Measurements from ENCODE around the gene DTD1.

Gene DTD1

GRCh38 chr20:18738888-18739287, 151.0 kb downstream of the DTD1 start:
- Histone ChIP-seq H3K14ac (ENCODE audit: low read length) (no peak overlapping the region), H2BK15ac (ENCODE audit: low read length) (no peak overlapping the region), H2BK5ac (ENCODE audit: low read length) (no peak overlapping the region), H3K9me3 (replicated peaks in 1 of 2; ENCODE audit: control insufficient read depth in 2 of 2, insufficient read depth in 1 of 2, low read depth in 1 of 2, low read length in 2 of 2) (no peaks in the 10 kb centered on the region), H3K36me3 (replicated peaks in 1 of 2; ENCODE audit: control insufficient read depth in 2 of 2, insufficient read depth in 2 of 2, low read length in 2 of 2) (no peaks in the 10 kb centered on the region), H2AFZ (ENCODE audit: low read length) (no peak overlapping the region), H3K9ac (ENCODE audit: low read depth, low read length, poor library complexity) (no peak overlapping the region), H4K8ac (ENCODE audit: low read depth, low read length) (no peak overlapping the region), H3K27ac (replicated peaks; ENCODE audit: low read length) (no peak overlapping the region), H3K27me3 (ENCODE audit: control insufficient read depth in 3 of 3, insufficient read depth in 3 of 3, low read depth in 1 of 3, low read length in 3 of 3) (no peaks in the 10 kb centered on the region), H4K91ac (ENCODE audit: low read depth, low read length, poor library complexity) (no peak overlapping the region), H3K23ac (ENCODE audit: low read depth, low read length, poor library complexity) (no peak overlapping the region), H3K4me3 (ENCODE audit: low read length in 2 of 2) (no peak overlapping the region), H3K4ac (ENCODE audit: low read length) (no peak overlapping the region), H2AK5ac (ENCODE audit: low read depth, low read length) (no peak overlapping the region), H2BK120ac (ENCODE audit: low read depth, low read length) (no peak overlapping the region), H3K4me1 (ENCODE audit: control insufficient read depth in 2 of 2, insufficient read depth in 1 of 2, low read depth in 1 of 2, low read length in 2 of 2) (peaks cover 2 to 7% of the 10 kb centered on the region in 2 donors), H2BK12ac (ENCODE audit: low read length) (no peak overlapping the region), H3K4me2 (ENCODE audit: insufficient read depth, low read length, poor library complexity, severe bottlenecking) (no peak overlapping the region), H3K79me1 (ENCODE audit: low read depth, low read length) (no peaks in the 10 kb centered on the region), H3K18ac (ENCODE audit: low read length) (no peak overlapping the region)
- WGBS, 2 donors (ENCODE audit: extremely low coverage in 2 of 2, insufficient read length in 2 of 2, insufficient replicate concordance in 1 of 2) = no CpG with 5 or more reads among the region's 2 CpGs
- no peak for DNase-seq (ENCODE audit: low spot score)

- Histone ChIP-seq H4K91ac (ENCODE audit: low read depth, low read length, poor library complexity) (no peak overlapping the region), H2BK15ac (ENCODE audit: low read length) (no peak overlapping the region), H3K4me1 (ENCODE audit: control insufficient read depth in 2 of 2, insufficient read depth in 1 of 2, low read depth in 1 of 2, low read length in 2 of 2) (peaks cover 2 to 7% of the 10 kb centered on the region in 2 donors), H3K14ac (ENCODE audit: low read length) (no peak overlapping the region), H2BK12ac (ENCODE audit: low read length) (no peak overlapping the region), H3K79me1 (ENCODE audit: low read depth, low read length) (no peaks in the 10 kb centered on the region), H4K8ac (ENCODE audit: low read depth, low read length) (no peak overlapping the region), H3K36me3 (replicated peaks in 1 of 2; ENCODE audit: control insufficient read depth in 2 of 2, insufficient read depth in 2 of 2, low read length in 2 of 2) (peaks cover 0 to 5% of the 10 kb centered on the region in 2 donors), H3K23ac (ENCODE audit: low read depth, low read length, poor library complexity) (no peak overlapping the region), H3K4me3 (ENCODE audit: low read length in 2 of 2) (no peak overlapping the region), H3K9ac (ENCODE audit: low read depth, low read length, poor library complexity) (no peak overlapping the region), H2BK120ac (ENCODE audit: low read depth, low read length) (no peak overlapping the region), H3K4me2 (ENCODE audit: insufficient read depth, low read length, poor library complexity, severe bottlenecking) (no peak overlapping the region), H3K4ac (ENCODE audit: low read length) (no peak overlapping the region), H2AFZ (ENCODE audit: low read length) (no peak overlapping the region), H2BK5ac (ENCODE audit: low read length) (no peak overlapping the region), H3K9me3 (replicated peaks in 1 of 2; ENCODE audit: control insufficient read depth in 2 of 2, insufficient read depth in 1 of 2, low read depth in 1 of 2, low read length in 2 of 2) (no peaks in the 10 kb centered on the region), H2AK5ac (ENCODE audit: low read depth, low read length) (no peak overlapping the region), H3K18ac (ENCODE audit: low read length) (no peak overlapping the region), H3K27ac (replicated peaks; ENCODE audit: low read length) (no peak overlapping the region), H3K27me3 (ENCODE audit: control insufficient read depth in 3 of 3, insufficient read depth in 3 of 3, low read depth in 1 of 3, low read length in 3 of 3) (no peaks in the 10 kb centered on the region)
- WGBS, 2 donors (ENCODE audit: extremely low coverage in 2 of 2, insufficient read length in 2 of 2, insufficient replicate concordance in 1 of 2) = no CpG with 5 or more reads among the region's 4 CpGs
- DNase-seq (ENCODE audit: low spot score) = peak; percentile 6
Observed at GRCh38 chr20:18739751-18740166, 151.9 kb downstream of the DTD1 start.

GRCh38 chr20:18740726-18741125, 152.9 kb downstream of the DTD1 start:
- Histone ChIP-seq H3K27ac (replicated peaks; ENCODE audit: low read length) (no peak overlapping the region), H2BK5ac (ENCODE audit: low read length) (no peak overlapping the region), H3K23ac (ENCODE audit: low read depth, low read length, poor library complexity) (no peak overlapping the region), H3K79me1 (ENCODE audit: low read depth, low read length) (no peaks in the 10 kb centered on the region), H3K18ac (ENCODE audit: low read length) (no peak overlapping the region), H2BK12ac (ENCODE audit: low read length) (no peak overlapping the region), H2AK5ac (ENCODE audit: low read depth, low read length) (no peak overlapping the region), H3K27me3 (ENCODE audit: control insufficient read depth in 3 of 3, insufficient read depth in 3 of 3, low read depth in 1 of 3, low read length in 3 of 3) (no peaks in the 10 kb centered on the region), H3K4me2 (ENCODE audit: insufficient read depth, low read length, poor library complexity, severe bottlenecking) (no peak overlapping the region), H3K4ac (ENCODE audit: low read length) (no peak overlapping the region), H2BK15ac (ENCODE audit: low read length) (no peak overlapping the region), H3K9me3 (replicated peaks in 1 of 2; ENCODE audit: control insufficient read depth in 2 of 2, insufficient read depth in 1 of 2, low read depth in 1 of 2, low read length in 2 of 2) (peaks cover 0 to 2% of the 10 kb centered on the region in 2 donors), H3K4me1 (ENCODE audit: control insufficient read depth in 2 of 2, insufficient read depth in 1 of 2, low read depth in 1 of 2, low read length in 2 of 2) (peaks cover 2 to 7% of the 10 kb centered on the region in 2 donors), H2BK120ac (ENCODE audit: low read depth, low read length) (no peak overlapping the region), H3K9ac (ENCODE audit: low read depth, low read length, poor library complexity) (no peak overlapping the region), H2AFZ (ENCODE audit: low read length) (no peak overlapping the region), H3K14ac (ENCODE audit: low read length) (no peak overlapping the region), H3K4me3 (ENCODE audit: low read length in 2 of 2) (no peak overlapping the region), H4K91ac (ENCODE audit: low read depth, low read length, poor library complexity) (no peak overlapping the region), H4K8ac (ENCODE audit: low read depth, low read length) (no peak overlapping the region), H3K36me3 (replicated peaks in 1 of 2; ENCODE audit: control insufficient read depth in 2 of 2, insufficient read depth in 2 of 2, low read length in 2 of 2) (peaks cover 2 to 14% of the 10 kb centered on the region in 2 donors)
- no peak for DNase-seq (ENCODE audit: low spot score)
- WGBS, 2 donors (ENCODE audit: extremely low coverage in 2 of 2, insufficient read length in 2 of 2, insufficient replicate concordance in 1 of 2) = no CpG with 5 or more reads among the region's 3 CpGs

DNA sequence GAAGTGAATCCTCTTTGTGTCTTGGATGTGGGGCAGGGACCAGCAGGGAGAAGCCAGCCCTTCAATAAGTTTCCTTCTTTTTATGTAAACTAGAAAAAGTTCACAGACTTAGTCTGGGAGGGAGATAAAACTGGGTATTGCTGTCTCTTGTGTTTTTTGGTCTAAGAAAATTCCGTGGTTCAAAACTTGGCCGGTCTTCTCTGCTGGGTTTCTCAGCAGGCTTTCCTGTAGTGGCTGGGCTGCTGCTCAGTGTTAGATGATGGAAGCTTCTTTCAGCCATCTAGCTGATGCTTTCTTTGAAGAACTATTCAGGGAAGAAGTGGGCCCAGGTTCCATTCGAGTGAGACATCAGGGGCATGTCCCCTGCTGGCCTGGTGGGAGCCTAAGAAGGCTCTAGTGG, 155.0 kb downstream of the DTD1 start:
- no peak overlapping the region for H2BK5ac ChIP-seq (ENCODE audit: low read length)
- no peak overlapping the region for H2AFZ ChIP-seq (ENCODE audit: low read length)
- H3K4ac ChIP-seq (ENCODE audit: low read length) = no peak overlapping the region
- H3K27me3 ChIP-seq (ENCODE audit: control insufficient read depth in 3 of 3, insufficient read depth in 3 of 3, low read depth in 1 of 3, low read length in 3 of 3) = no peaks in the 10 kb centered on the region
- no peak overlapping the region for H3K23ac ChIP-seq (ENCODE audit: low read depth, low read length, poor library complexity)
- no peak overlapping the region for H2AK5ac ChIP-seq (ENCODE audit: low read depth, low read length)
- no peak overlapping the region for H3K27ac ChIP-seq (replicated peaks; ENCODE audit: low read length)
- no peak overlapping the region for H2BK12ac ChIP-seq (ENCODE audit: low read length)
- H2BK120ac ChIP-seq (ENCODE audit: low read depth, low read length) = no peak overlapping the region
- peaks cover 3% of the 10 kb centered on the region for H3K79me1 ChIP-seq (ENCODE audit: low read depth, low read length)
- H3K18ac ChIP-seq (ENCODE audit: low read length) = no peak overlapping the region
- no CpG with 5 or more reads among the region's 3 CpGs for WGBS, 2 donors (ENCODE audit: extremely low coverage in 2 of 2, insufficient read length in 2 of 2, insufficient replicate concordance in 1 of 2)
- no peak overlapping the region for H4K91ac ChIP-seq (ENCODE audit: low read depth, low read length, poor library complexity)
- no peak overlapping the region for H3K4me2 ChIP-seq (ENCODE audit: insufficient read depth, low read length, poor library complexity, severe bottlenecking)
- H4K8ac ChIP-seq (ENCODE audit: low read depth, low read length) = no peak overlapping the region
- no peak for DNase-seq (ENCODE audit: low spot score)
- H3K4me3 ChIP-seq (ENCODE audit: low read length in 2 of 2) = no peak overlapping the region
- peaks cover 4 to 19% of the 10 kb centered on the region in 2 donors for H3K36me3 ChIP-seq (replicated peaks in 1 of 2; ENCODE audit: control insufficient read depth in 2 of 2, insufficient read depth in 2 of 2, low read length in 2 of 2)
- peaks cover 0 to 2% of the 10 kb centered on the region in 2 donors for H3K9me3 ChIP-seq (replicated peaks in 1 of 2; ENCODE audit: control insufficient read depth in 2 of 2, insufficient read depth in 1 of 2, low read depth in 1 of 2, low read length in 2 of 2)
- no peak overlapping the region for H3K9ac ChIP-seq (ENCODE audit: low read depth, low read length, poor library complexity)
- H3K4me1 ChIP-seq (ENCODE audit: control insufficient read depth in 2 of 2, insufficient read depth in 1 of 2, low read depth in 1 of 2, low read length in 2 of 2) = peaks cover 2 to 7% of the 10 kb centered on the region in 2 donors
- H3K14ac ChIP-seq (ENCODE audit: low read length) = no peak overlapping the region
- no peak overlapping the region for H2BK15ac ChIP-seq (ENCODE audit: low read length)

Data from neuronal stem cell (in vitro differentiated cells).